Retinal pigment epithelial cell (primary cell): ENCODE measurements around the gene SYNDIG1.

Experiments used
- DNase-seq: peaks from one replicate; pipeline ENCODE4 v3.0.0-alpha.2; 2010; ENCODE audit warnings: low read depth
- H3K4me3 ChIP-seq: 2 replicates; pipeline ENCODE4 v1.5.1; 2011; ENCODE audit warnings: mild to moderate bottlenecking, low read length, control low read depth, moderate library complexity
- CTCF ChIP-seq: conservative IDR thresholded peaks from 2 replicates; pipeline ENCODE4 v1.5.1; 2011; ENCODE audit warnings: low read depth, low read length, control low read depth, inconsistent platforms

SYNDIG1 gene

GRCh38 chr20:24452498-24453127, 16.8 kb upstream of the SYNDIG1 start:
- H3K4me3 ChIP-seq, result no peak overlapping the region
- no peak for TF ChIP-seq CTCF
- no peak for DNase-seq

DNA sequence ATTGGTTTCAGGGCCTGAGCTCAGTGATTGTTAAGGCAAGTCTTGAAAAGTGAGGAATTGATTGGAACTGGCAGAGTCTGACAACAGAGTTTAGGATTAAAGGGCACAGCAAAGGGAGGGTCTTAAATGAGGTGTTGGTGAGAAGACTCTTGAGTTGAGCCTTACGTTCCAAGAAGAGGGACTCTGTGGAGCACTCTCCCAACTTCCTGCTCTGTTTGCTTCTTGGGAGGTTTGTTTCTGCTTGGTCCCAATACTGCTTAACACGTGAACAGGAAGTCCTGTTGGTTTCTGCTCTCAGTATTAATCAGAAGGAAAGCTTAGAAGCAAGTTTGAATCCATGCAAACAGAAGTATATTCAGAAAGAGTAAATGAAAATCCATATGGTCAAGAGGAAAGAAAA, 15.6 kb upstream of the SYNDIG1 start:
- no peak for TF ChIP-seq CTCF
- no peak overlapping the region for H3K4me3 ChIP-seq
- no peak for DNase-seq

GRCh38 chr20:24455081-24455480, 14.3 kb upstream of the SYNDIG1 start:
- TF ChIP-seq CTCF, result no peak
- H3K4me3 ChIP-seq, result no peak overlapping the region
- no peak for DNase-seq

GRCh38 chr20:24456398-24456781, 13.0 kb upstream of the SYNDIG1 start:
- H3K4me3 ChIP-seq, result no peak overlapping the region
- no peak for DNase-seq
- TF ChIP-seq CTCF, result no peak

- DNase-seq, result no peak
- no peak overlapping the region for H3K4me3 ChIP-seq
- no peak for TF ChIP-seq CTCF
Observed at GRCh38 chr20:24458436-24458835, 11.0 kb upstream of the SYNDIG1 start.

GRCh38 chr20:24459733-24460132, 9.7 kb upstream of the SYNDIG1 start:
- H3K4me3 ChIP-seq, result no peak overlapping the region
- no peak for DNase-seq
- TF ChIP-seq CTCF, result no peak

DNA sequence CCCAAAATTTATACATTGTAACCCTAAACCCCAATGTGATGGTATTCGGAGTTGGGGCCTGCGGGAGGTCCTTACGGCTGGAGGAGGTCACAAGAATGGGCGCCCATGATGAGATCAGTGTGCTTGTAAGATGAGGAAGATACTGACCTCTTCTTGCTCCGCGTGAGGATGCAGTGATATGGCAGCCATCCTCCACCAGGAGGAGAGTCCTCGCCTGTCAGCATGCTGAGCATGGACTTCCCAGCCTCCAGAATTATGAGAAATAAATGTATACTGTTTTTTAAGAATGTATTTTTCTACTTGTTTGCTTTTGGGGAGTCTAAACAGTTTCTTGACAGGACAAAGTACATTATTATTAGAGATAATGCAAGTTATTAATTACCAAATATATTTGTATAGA, 8.7 kb upstream of the SYNDIG1 start:
- no peak for TF ChIP-seq CTCF
- no peak overlapping the region for H3K4me3 ChIP-seq
- DNase-seq, result no peak
